OCI-LY7 (cell line): Measurements from ENCODE around the gene RBFOX1. TPM values are rescaled to one million over a fixed set of nuclear protein-coding genes. Genes with fewer than 3 reads are reported as not detected.

Source experiments
- BruUV-seq: library from RNA; stranded (reverse); fragments of 400-500 nt; replicated peaks from 2 replicates; lab custom pipeline; 2021; lab: Mats Ljungman, UMichigan
- CTCF ChIA-PET: fragments of 300-600 bp; sonication (Branson Sonifier 250); formaldehyde crosslinking; loops from one replicate; lab custom pipeline; 2022; ENCODE audit warnings: antibody characterized with exemption; ENCODE audit not compliant: unreplicated experiment; lab: Charles Lee
- POLR2A ChIA-PET: fragments of 300-600 bp; sonication (Branson Sonifier 250); formaldehyde crosslinking; loops from one replicate; lab custom pipeline; 2022; ENCODE audit warnings: antibody characterized with exemption; lab: Charles Lee
- DNase-seq: peaks from one replicate; pipeline ENCODE4 v3.0.0-alpha.2; 2015; ENCODE audit warnings: low spot score
- H2AFZ ChIP-seq: fragments of 200-600 bp; sonication (generic), shearing (Covaris generic); 2 replicates; pipeline ENCODE4 v1.6.1; 2014; ENCODE audit warnings: mild to moderate bottlenecking, antibody characterized with exemption, low read length, moderate library complexity
- H3K27ac ChIP-seq: fragments of 200-600 bp; sonication (generic); 2 replicates; pipeline ENCODE4 v1.5.1; 2014; ENCODE audit warnings: mixed run types, low read depth, mild to moderate bottlenecking, moderate library complexity, low read length, inconsistent platforms; ENCODE audit not compliant: poor library complexity, severe bottlenecking
- H3K36me3 ChIP-seq: fragments of 200-600 bp; sonication (generic); 2 replicates; pipeline ENCODE4 v1.6.1; 2014; ENCODE audit warnings: mild to moderate bottlenecking, antibody characterized with exemption, low read length, moderate library complexity, mixed read lengths; ENCODE audit not compliant: insufficient read depth
- H3K4me1 ChIP-seq: fragments of 200-600 bp; sonication (generic); 2 replicates; pipeline ENCODE4 v1.5.1; 2014; ENCODE audit warnings: mild to moderate bottlenecking, low read length; ENCODE audit not compliant: insufficient read depth, poor library complexity, severe bottlenecking
- H3K4me2 ChIP-seq: fragments of 200-600 bp; sonication (generic); 2 replicates; pipeline ENCODE4 v1.6.1; 2014; ENCODE audit warnings: mild to moderate bottlenecking, low read length
- H3K4me3 ChIP-seq: fragments of 200-600 bp; sonication (generic); 2 replicates; pipeline ENCODE4 v1.5.1; 2014; ENCODE audit warnings: mild to moderate bottlenecking, low read depth, low read length; ENCODE audit not compliant: poor library complexity, severe bottlenecking
- H3K79me2 ChIP-seq: fragments of 200-600 bp; sonication (generic); 2 replicates; pipeline ENCODE4 v1.6.1; 2016; ENCODE audit warnings: low read depth, mild to moderate bottlenecking, low read length, moderate library complexity, mixed read lengths; ENCODE audit not compliant: insufficient read depth
- H3K9me2 ChIP-seq: fragments of 200-600 bp; sonication (generic); 2 replicates; pipeline ENCODE4 v1.6.1; 2016; ENCODE audit warnings: mild to moderate bottlenecking, low read length, mixed read lengths; ENCODE audit not compliant: insufficient read depth
- H3K9me3 ChIP-seq: fragments of 200-600 bp; sonication (generic); 2 replicates; pipeline ENCODE4 v1.6.1; 2014; ENCODE audit warnings: mild to moderate bottlenecking, mixed run types, low read length, mixed read lengths
- H4K20me1 ChIP-seq: fragments of 200-600 bp; sonication (generic); 2 replicates; pipeline ENCODE4 v1.6.1; 2014; ENCODE audit warnings: mild to moderate bottlenecking, antibody characterized with exemption, low read length, moderate library complexity, mixed read lengths; ENCODE audit not compliant: insufficient read depth
- EZH2phosphoT487 ChIP-seq: fragments of 200-600 bp; sonication (generic); IDR thresholded peaks from 2 replicates; pipeline ENCODE4 v1.6.1; 2018; ENCODE audit warnings: low read depth, borderline replicate concordance, mild to moderate bottlenecking, mixed run types, antibody characterized with exemption, low read length, moderate library complexity, mixed read lengths
- intact Hi-C: fragments of 100-400 bp; cut with micrococcal nuclease; formaldehyde crosslinking; loops from one replicate; pipeline ENCODE4 v1.10.0; 2022; ENCODE audit not compliant: unreplicated experiment
- total RNA-seq, 2 experiments: library from RNA; depleted of rRNA in 1 of 2; stranded (reverse); fragments of >200 nt in 1 of 2; shearing (Covaris generic) in 1 of 2; gene quantifications; 2 replicates each; pipeline ENCODE4 v1.2.3, GENCODE V29; 2014 to 2022
- TF ChIP-seq, protein P1 (sequence below): fragments of 200-600 bp; sonication (generic); conservative IDR thresholded peaks from 2 replicates; pipeline ENCODE4 v1.5.1; 2014; ENCODE audit warnings: mild to moderate bottlenecking, antibody characterized with exemption, low read length, moderate library complexity, mixed read lengths

RBFOX1 gene
- total RNA-seq, 2 experiments from 2014 or later: not detected

- ChIA-PET POLR2A (no interaction called here), CTCF (no interaction called here)
- Histone ChIP-seq H3K79me2 (no peaks in the 10 kb centered on the region), H3K4me3 (no peak overlapping the region), H3K9me2 (no peaks in the 10 kb centered on the region), H3K9me3 (no peaks in the 10 kb centered on the region), H2AFZ (no peak overlapping the region), H3K36me3 (no peaks in the 10 kb centered on the region), H3K27ac (no peak overlapping the region), H4K20me1 (no peaks in the 10 kb centered on the region), H3K4me2 (no peak overlapping the region), H3K4me1 (no peaks in the 10 kb centered on the region)
- no peak for TF ChIP-seq EZH2phosphoT487
- TF ChIP-seq, protein P1, sequence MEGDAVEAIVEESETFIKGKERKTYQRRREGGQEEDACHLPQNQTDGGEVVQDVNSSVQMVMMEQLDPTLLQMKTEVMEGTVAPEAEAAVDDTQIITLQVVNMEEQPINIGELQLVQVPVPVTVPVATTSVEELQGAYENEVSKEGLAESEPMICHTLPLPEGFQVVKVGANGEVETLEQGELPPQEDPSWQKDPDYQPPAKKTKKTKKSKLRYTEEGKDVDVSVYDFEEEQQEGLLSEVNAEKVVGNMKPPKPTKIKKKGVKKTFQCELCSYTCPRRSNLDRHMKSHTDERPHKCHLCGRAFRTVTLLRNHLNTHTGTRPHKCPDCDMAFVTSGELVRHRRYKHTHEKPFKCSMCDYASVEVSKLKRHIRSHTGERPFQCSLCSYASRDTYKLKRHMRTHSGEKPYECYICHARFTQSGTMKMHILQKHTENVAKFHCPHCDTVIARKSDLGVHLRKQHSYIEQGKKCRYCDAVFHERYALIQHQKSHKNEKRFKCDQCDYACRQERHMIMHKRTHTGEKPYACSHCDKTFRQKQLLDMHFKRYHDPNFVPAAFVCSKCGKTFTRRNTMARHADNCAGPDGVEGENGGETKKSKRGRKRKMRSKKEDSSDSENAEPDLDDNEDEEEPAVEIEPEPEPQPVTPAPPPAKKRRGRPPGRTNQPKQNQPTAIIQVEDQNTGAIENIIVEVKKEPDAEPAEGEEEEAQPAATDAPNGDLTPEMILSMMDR: no peak
- intact Hi-C loops: no loop called here
- BruUV-seq: no TSS peak
- DNase-seq: no peak
Measured at GRCh38 chr16:7532534-7532933, 199.9 kb downstream of the RBFOX1 start.

DNA sequence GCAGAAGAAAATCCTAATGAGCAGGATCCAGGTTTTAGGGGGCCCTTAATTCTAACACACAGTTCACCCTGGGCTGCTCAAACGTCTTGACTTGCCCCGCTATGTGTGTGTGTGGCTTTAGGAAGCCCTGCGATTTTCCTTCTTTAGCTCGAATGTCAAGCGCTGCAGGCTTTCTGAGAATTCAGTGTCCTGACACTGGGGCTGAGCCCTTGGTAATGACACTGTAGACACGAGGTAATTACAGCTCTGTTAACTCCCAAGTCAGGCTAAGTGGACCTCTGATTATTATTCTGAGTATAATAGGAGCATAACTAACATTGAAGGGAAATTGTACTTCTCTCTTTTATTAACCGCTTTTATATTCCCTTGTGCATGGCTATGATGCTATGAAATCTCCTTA lies 202.1 kb downstream of the RBFOX1 start:
- H4K20me1 ChIP-seq: no peaks in the 10 kb centered on the region
- no peaks in the 10 kb centered on the region for H3K36me3 ChIP-seq
- no peaks in the 10 kb centered on the region for H3K79me2 ChIP-seq
- DNase-seq: no peak
- H3K4me1 ChIP-seq: no peaks in the 10 kb centered on the region
- intact Hi-C loops: no loop called here
- ChIA-PET POLR2A (interaction anchor here (1.1 kb wide), 1 partner anchor 11 kb away, joined by 3 read pairs; no protein-coding TSS in a partner anchor), CTCF (no interaction called here)
- no peak overlapping the region for H2AFZ ChIP-seq
- BruUV-seq: no TSS peak
- no peak overlapping the region for H3K4me2 ChIP-seq
- H3K9me3 ChIP-seq: no peaks in the 10 kb centered on the region
- no peaks in the 10 kb centered on the region for H3K9me2 ChIP-seq
- TF ChIP-seq, protein P1: no peak
- no peak for TF ChIP-seq EZH2phosphoT487
- no peak overlapping the region for H3K27ac ChIP-seq
- H3K4me3 ChIP-seq: no peak overlapping the region

DNA sequence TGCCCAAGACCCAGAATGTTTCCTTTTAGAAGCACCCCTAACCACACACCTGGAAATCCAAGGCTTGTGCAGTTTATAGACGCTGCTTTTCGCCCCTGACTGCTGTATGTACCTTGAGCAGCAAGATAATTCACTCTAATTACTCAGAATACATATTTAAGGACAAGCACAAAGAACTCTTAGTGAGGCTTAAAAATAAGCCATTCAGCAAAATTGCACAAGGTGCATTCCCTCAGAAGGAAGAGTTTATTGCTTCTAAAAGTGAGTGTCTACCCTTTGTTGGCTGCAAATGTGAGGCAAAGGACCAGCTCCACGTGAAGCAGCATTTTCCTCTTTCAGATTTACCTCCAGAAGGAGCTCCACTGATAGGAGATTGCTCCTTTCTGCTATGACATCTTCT lies 208.4 kb downstream of the RBFOX1 start:
- no peaks in the 10 kb centered on the region for H3K4me1 ChIP-seq
- CTCF ChIA-PET: no interaction called here
- H3K4me3 ChIP-seq: no peak overlapping the region
- no peaks in the 10 kb centered on the region for H3K9me3 ChIP-seq
- POLR2A ChIA-PET: no interaction called here
- H4K20me1 ChIP-seq: no peaks in the 10 kb centered on the region
- DNase-seq: no peak
- BruUV-seq: no TSS peak
- no peak overlapping the region for H3K27ac ChIP-seq
- TF ChIP-seq, protein P1: no peak
- no peak for TF ChIP-seq EZH2phosphoT487
- no peak overlapping the region for H3K4me2 ChIP-seq
- H3K9me2 ChIP-seq: no peaks in the 10 kb centered on the region
- intact Hi-C loops: no loop called here
- H3K36me3 ChIP-seq: no peaks in the 10 kb centered on the region
- no peaks in the 10 kb centered on the region for H3K79me2 ChIP-seq
- H2AFZ ChIP-seq: no peak overlapping the region
